ENCODE measurements around the gene MYO1F.
"Not testable (repeated sequence)": the region's sequence is repeated elsewhere in the genome, so short reads cannot be mapped to it uniquely, and the experiment has no call there.

MYO1F gene

DNA sequence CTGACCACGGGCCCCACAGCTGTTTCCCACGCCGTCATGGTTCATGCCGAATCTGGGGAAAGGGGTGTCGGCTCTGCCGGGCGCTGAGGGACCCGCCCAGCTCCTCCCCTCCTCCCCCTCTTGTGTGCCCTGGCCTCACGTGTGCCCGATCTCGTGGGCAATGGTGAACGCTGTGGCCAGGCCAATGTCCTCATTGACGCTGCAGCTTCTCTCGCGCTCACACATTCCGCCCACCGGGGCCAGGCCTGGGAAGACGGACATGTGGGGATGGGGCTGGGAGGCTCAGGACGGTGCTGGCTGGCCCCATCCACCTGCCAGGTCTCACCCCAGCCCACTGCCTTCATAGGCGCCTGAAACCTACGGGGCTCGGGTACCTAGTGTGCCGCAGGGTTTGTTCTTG lies 18.9 kb upstream of the MYO1F start:
- no peak for DNase-seq

GRCh38 chr19:8595651-8596050 lies 18.4 kb upstream of the MYO1F start:
- DNase-seq = no peak

GRCh38 chr19:8593931-8594330 lies 16.7 kb upstream of the MYO1F start:
- no peak for DNase-seq

GRCh38 chr19:8592231-8593009 lies 15.2 kb upstream of the MYO1F start:
- DNase-seq = peak; percentile 98

GRCh38 chr19:8589177-8589714 lies 12.0 kb upstream of the MYO1F start:
- no peak for DNase-seq

- DNase-seq = peak; percentile 77
Observed at GRCh38 chr19:8585894-8586750, 8.9 kb upstream of the MYO1F start.

DNA sequence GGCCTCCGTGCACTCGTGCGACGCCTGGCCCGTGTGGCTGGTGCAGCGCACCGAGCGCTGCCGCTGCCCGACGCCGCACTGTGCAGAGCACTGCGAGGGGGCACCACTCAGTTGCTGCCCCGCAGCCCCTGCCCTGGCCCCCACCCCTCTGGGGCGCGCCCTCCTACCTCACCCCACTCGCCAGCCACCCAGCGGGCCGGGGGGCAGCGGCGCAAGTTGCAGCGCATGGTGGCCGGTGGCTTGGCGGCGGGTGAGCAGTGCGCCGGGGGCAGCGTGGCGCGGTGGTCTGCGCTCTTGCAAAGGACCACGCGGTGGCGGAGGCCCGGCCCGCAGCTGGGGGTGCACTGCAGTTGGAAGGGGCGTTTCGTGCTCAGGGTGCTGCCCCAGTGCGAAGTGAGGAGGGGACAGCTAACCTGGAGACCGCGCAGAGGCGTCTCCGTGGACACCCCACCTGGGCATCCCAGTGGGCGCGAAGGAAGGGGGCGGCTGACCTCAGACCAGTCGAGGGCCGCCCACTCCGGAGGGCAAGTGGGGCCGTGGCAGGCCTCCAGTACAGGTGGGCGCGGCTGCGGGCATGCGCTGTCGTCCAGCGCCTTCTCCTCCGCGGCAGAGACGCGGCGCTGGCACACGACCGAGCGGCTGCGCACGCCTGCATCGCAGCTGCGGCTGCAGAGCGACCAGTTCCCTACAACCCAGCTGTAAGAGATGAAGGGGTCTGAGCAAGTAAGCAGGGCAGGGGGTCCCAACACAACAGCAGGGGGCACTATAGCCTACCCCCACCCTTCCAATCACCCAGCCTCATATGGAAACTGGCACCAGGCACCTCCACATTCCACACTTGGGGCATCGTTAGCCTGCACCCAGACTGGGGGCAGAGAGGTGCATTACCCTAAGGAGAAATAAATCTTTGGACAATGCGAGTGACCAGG lies 8.0 kb upstream of the MYO1F start:
- no peak for DNase-seq

DNA sequence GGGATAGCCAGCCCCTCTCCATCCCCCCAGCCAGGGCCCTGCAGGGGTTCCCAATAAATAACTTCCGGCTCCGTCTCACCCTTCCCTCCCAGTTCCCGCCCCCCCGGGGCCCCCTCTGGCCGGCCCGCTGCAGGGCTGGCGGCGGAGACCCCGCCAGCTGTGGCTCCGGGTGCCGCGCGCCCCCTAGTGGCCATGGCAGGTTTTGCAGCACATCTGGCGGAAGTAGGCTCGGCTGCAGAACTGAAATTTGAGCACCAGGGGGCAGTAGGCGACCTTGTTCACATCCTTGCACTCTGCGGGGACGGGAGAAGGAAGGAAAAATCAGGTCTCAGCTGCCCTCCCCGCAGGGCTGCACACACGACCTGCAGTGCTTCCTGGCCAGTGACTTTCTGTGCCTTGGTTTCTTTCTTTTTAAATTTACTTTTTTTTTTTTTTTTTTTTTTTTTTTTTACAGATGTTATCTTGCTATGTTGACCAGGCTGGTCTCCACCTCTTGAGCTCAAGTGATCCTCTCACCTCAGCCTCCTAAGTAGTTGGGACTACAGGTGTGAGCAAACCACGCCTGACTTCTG lies 3.6 kb upstream of the MYO1F start:
- peak; percentile 90 for DNase-seq

GRCh38 chr19:8578642-8579265 lies 1.5 kb upstream of the MYO1F start:
- DNase-seq = peak; percentile 89

GRCh38 chr19:8577741-8578140 lies 499 bp upstream of the MYO1F start:
- no peak for DNase-seq

DNA sequence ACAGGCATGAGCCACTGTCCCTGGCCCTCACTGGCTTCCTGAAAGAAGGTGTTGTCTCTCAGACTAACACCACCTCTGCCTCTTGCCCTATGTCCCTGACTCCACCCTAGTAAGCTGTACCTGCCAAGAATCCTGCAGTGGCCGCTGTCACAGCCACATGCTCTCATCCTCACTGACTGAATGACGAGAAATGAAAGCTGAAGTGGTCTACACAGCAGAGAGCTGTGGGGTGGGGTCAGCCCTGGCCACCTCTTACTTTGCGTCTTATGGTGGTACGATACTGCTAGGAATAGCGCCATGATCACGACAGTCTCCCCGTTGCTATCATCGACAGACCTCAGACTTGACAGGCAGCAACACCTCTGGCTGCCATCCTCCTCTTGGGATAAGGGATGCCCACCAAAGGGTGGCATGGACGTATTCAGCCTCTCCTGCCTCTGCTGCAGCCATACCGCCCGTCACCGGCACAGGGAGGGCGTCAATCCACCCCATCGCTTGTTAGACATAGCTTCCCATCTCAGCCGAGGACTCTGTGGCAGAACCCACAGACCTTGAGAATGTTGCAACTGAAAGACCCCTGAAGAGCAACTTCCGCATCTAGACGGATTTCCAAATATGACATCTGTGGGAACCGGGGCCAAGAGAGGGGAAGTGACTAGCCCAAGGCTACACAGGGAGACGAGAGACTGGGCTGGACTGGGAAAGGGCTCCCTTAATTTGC lies 809 bp downstream of the MYO1F start:
- DNase-seq = peak; percentile 24

DNA sequence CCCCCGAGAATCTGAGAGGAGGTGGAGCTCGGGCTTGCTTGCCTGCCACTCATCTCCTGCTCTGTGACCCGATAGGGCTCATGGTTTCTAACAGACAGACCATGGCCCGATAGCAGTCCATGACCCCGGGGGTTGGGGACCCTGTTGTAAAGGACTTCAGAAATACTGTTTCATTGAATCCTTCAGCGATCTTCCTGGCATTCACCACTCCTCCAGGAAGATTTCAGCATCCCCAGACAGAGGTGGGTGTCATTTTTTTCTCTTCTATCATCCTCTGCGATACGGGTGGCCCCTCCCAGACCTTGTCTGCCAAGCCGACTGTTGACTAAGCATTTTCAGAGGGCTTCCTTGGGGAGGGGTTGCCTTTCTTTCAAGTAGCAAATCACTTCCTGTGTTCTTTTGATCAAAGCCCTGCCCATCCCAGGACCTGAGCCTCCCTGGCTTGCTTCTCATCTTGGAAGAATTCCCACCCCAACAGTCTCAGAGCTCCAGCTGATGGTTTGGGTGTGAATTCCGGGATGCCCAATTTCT lies 1.7 kb downstream of the MYO1F start:
- DNase-seq = peak; percentile 43

DNA sequence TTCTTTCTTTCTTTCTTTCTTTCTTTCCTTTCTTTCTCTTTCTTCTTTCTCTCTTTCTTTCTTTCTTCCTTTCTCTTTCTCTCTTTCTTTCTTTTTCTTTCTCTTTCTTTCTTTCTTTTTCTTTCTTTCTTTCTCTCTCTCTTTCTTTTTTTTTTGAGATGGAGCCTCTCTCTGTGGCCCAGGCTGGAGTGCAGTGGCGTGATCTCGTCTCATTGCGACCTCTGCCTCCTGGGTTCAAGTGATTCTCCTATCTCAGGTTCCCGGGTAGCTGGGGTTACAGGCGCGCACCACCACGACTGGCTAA lies 2.7 kb downstream of the MYO1F start:
- DNase-seq = not testable (repeated sequence)

- DNase-seq = peak; percentile 21
Observed at GRCh38 chr19:8573316-8573715, 3.9 kb downstream of the MYO1F start.

DNA sequence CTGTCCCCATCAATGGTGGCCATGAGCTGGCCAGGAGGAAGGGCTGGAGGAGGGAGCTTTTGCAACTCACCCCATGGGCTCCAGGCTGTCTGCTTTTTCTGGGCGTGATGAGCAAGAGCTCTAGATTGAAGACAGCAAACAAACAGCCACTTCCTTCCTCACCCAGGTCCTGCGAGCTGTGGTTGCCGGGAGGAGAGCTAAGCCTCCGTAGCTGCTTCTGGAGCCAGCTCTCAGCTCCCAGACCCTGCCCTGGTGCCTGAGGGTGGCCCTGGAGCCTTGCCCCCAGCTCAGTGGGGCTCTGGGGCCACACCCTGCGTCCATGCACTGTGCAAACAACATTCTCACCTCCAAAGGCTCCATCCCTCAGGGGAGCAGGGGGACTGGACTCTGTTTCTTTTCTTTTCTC lies 6.2 kb downstream of the MYO1F start:
- DNase-seq = peak; percentile 51

DNA sequence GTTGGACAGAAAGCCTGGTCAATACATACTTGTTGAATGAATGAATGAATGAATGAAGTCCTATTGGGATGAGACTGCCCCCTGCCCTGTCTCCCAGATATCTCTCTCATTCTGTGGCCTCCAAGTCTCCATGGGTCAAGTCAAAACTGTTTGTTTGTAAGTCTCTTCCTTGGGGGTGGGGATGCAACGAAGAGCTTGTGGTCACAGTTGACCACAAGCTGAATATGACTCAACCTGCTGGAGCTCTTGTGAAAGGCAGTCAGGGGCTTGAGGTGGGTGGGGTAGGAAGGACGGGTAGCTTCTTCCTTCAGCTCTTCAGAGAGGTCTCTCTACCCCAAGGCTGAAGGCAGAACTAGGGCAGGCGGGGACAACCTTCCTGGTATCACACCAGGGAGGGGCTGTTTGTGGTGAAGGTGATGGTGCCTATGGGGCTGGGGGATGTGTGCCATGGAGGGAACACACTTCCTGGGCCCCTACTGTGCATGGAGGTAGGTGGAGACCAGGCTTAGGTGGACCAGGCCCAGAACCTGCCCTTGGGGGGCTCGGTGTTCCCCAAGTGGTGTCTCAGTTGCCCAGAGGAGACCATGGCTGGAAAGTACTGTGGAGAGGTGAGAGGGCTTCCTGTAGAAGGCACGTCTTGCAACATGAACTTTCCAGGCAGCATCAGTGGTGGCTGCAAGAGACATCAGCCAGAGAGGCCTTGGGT lies 8.0 kb downstream of the MYO1F start:
- DNase-seq = peak; percentile 67

DNA sequence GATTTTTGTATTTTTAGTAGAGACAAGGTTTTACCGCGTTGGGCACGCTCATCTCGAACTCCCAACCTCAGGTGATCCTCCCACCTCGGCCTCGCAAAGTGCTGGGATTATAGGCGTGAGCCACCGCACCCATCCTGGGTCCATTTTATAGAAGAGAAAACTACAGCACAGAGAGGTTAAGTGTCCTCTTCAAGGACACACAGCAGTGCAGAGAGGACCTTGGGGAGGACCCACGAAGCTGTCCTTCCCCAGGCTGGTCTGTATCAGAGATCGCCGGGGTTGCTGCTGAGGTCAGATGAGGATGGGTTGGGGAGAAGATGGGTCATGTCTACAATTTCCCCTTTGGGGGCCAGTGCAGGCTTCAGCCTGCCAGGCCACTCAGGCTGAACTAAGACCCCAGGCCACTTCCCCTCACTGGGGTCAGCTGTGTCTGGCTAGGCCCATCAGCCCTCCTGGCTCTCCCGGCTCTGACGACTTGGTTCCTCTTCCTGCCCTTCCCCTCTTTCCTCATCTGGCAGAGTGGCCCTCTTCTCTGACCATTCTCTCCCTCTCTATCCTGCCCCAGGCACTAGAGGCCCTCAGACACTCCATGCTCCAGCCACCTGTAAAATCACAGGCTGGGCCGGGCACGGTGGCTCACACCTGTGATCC lies 9.6 kb downstream of the MYO1F start:
- no peak for DNase-seq

- DNase-seq = no peak
Observed at GRCh38 chr19:8566855-8567254, 10.4 kb downstream of the MYO1F start.

DNA sequence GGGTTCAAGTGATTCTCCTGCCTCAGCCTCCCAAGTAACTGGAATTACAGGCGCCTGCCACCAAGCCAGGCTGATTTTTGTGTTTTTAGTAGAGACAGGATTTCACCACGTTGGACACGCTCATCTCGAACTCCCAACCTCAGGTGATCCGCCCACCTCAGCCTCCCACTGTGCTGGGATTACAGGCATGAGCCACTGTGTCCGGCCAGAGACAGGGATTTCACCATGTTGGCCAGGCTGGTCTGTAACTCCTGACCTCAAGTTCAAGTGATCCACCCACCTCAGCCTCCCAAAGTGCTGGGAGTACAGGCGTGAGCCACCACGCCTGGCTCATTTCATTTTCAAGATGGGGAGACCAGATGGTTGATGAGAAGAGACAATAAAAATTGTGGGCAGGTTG lies 12.4 kb downstream of the MYO1F start:
- DNase-seq = not testable (repeated sequence)
